H7 (cell line): Measurements from ENCODE around the gene TBC1D5. TPM values are rescaled to one million over a fixed set of nuclear protein-coding genes. Genes with fewer than 3 reads are reported as not detected.
"Not testable (repeated sequence)": the region's sequence is repeated elsewhere in the genome, so short reads cannot be mapped to it uniquely, and the experiment has no call there.

Experiments
- DNase-seq: peaks from one replicate; pipeline ENCODE4 v3.0.0; 2012
- H3K27me3 ChIP-seq: 2 replicates; pipeline ENCODE4 v1.6.0; 2011; ENCODE audit warnings: mild to moderate bottlenecking, low read length; ENCODE audit not compliant: control insufficient read depth, insufficient read depth
- H3K36me3 ChIP-seq: replicated peaks from 2 replicates; pipeline ENCODE4 v1.5.1; 2011; ENCODE audit warnings: low read length; ENCODE audit not compliant: control insufficient read depth, insufficient read depth
- H3K4me3 ChIP-seq: 2 replicates; pipeline ENCODE4 v1.5.1; 2011; ENCODE audit warnings: low read depth, mild to moderate bottlenecking, control low read depth, low read length, moderate library complexity; ENCODE audit not compliant: insufficient read depth
- total RNA-seq: library from RNA; depleted of rRNA; stranded (reverse); fragments of >200 nt; shearing (Covaris generic); gene quantifications from 2 replicates; pipeline ENCODE4 v1.2.3, GENCODE V29; 2014

TBC1D5 gene
- total RNA-seq, 1 experiment from 2014 or later = 26.8 TPM

GRCh38 chr3:17632401-17633100 lies 109.9 kb downstream of the TBC1D5 start:
- Histone ChIP-seq H3K4me3 (no peak overlapping the region), H3K36me3 (no peaks in the 10 kb centered on the region), H3K27me3 (no peaks in the 10 kb centered on the region)
- no peak for DNase-seq

DNA sequence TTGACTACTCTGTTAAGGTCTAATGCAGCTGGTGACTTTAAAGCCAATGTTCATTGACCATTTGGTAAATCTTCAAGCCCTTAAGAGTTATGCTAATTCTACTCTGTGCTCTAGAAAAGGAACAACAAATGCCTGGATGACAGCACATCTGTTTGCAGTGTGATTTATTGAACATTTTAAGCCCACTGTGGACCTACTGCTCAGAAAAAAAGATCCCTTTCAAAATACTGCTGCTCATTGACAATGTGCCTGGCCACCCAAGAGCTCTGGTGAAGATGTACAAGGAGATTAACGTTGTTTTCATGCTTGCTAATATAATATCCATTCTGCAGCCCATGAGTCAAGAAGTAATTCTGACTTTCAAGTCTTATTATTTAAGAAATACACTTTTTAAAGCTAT lies 110.8 kb downstream of the TBC1D5 start:
- H3K36me3 ChIP-seq = no peaks in the 10 kb centered on the region
- DNase-seq = no peak

DNA sequence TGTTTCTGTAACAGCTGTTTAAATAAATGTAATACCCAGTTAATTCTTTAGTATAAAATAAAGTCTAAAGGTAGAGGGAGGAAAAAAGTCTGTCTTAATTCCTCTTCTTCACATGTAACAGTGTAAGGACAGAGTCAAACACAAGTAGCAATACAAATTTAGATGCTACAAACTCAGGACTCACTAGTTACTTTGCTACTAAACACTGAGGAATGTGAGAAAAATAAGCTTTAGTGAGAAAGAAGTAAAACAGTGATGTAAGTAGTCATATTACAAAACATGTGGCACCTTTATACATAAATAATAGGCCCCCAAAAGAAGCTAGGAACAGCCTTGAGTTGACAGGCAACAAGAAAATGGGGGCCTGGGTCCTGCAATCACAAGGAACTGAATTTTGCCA lies 113.0 kb downstream of the TBC1D5 start:
- no peak for DNase-seq
- Histone ChIP-seq H3K36me3 (no peaks in the 10 kb centered on the region), H3K4me3 (no peak overlapping the region), H3K27me3 (no peaks in the 10 kb centered on the region)

More for the DNA sequence above, 110.8 kb downstream of the TBC1D5 start:
- no peaks in the 10 kb centered on the region for H3K27me3 ChIP-seq
- no peak overlapping the region for H3K4me3 ChIP-seq

DNA sequence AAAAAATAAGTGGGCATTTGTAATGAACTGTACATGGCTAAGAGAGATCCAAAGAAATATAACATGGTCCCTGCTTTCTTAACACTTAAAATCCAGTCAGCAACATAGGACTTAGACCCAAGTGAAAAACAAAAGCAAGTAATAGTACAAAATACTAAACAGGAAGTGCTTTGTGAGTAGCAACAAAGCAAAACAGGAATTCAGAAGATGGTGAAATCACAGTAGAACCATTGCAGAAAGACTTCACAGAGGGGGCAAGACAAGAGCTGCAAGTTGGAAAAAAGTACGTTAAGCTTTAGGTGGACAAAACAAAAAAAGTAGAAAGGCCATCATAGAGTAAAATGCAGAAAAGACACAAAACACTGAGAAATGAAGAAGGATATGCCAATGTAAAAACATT lies 116.0 kb downstream of the TBC1D5 start:
- no peaks in the 10 kb centered on the region for H3K36me3 ChIP-seq
- DNase-seq = no peak
- no peak overlapping the region for H3K4me3 ChIP-seq
- H3K27me3 ChIP-seq = no peaks in the 10 kb centered on the region

GRCh38 chr3:17625133-17625532 lies 117.3 kb downstream of the TBC1D5 start:
- no peak overlapping the region for H3K4me3 ChIP-seq
- no peaks in the 10 kb centered on the region for H3K36me3 ChIP-seq
- H3K27me3 ChIP-seq = no peaks in the 10 kb centered on the region
- DNase-seq = no peak

- no peaks in the 10 kb centered on the region for H3K36me3 ChIP-seq
- no peaks in the 10 kb centered on the region for H3K27me3 ChIP-seq
- no peak for DNase-seq
- H3K4me3 ChIP-seq = no peak overlapping the region
Measured at GRCh38 chr3:17623464-17623863, 119.0 kb downstream of the TBC1D5 start.

DNA sequence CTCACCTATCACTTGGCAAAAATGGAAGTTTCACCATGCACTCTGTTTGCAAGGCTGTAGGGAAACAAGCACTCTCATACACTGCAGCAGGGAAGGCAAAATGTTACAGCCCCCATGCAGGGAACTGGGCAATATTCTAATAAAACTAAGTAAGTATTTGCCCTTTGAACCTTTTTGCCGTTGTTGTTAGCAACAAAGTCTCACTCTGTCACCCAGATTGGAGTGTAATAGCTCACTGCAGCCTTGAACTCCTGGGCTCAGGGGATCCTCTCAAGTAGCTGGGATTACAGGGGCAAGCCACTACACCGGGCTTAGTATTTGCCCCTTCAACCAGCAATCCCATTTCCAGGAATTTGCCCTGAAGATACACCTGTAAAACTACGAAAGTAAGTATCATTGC lies 122.5 kb downstream of the TBC1D5 start:
- H3K36me3 ChIP-seq = no peaks in the 10 kb centered on the region
- DNase-seq = no peak
- no peak overlapping the region for H3K4me3 ChIP-seq
- no peaks in the 10 kb centered on the region for H3K27me3 ChIP-seq

GRCh38 chr3:17613017-17613416 lies 129.4 kb downstream of the TBC1D5 start:
- not testable (repeated sequence) for H3K4me3 ChIP-seq, H3K27me3 ChIP-seq, DNase-seq, H3K36me3 ChIP-seq

GRCh38 chr3:17607905-17608304 lies 134.5 kb downstream of the TBC1D5 start:
- Histone ChIP-seq H3K36me3 (no peaks in the 10 kb centered on the region), H3K27me3 (no peaks in the 10 kb centered on the region), H3K4me3 (no peak overlapping the region)
- DNase-seq = no peak

- Histone ChIP-seq H3K27me3 (no peaks in the 10 kb centered on the region), H3K36me3 (no peaks in the 10 kb centered on the region), H3K4me3 (no peak overlapping the region)
- no peak for DNase-seq
Measured at GRCh38 chr3:17605934-17606333, 136.5 kb downstream of the TBC1D5 start.

- no peak for DNase-seq
- Histone ChIP-seq H3K27me3 (no peaks in the 10 kb centered on the region), H3K36me3 (no peaks in the 10 kb centered on the region), H3K4me3 (no peak overlapping the region)
Measured at GRCh38 chr3:17605032-17605431, 137.4 kb downstream of the TBC1D5 start.

GRCh38 chr3:17602126-17602525 lies 140.3 kb downstream of the TBC1D5 start:
- no peaks in the 10 kb centered on the region for H3K36me3 ChIP-seq
- H3K4me3 ChIP-seq = no peak overlapping the region
- DNase-seq = no peak
- H3K27me3 ChIP-seq = no peaks in the 10 kb centered on the region

- DNase-seq = no peak
- H3K36me3 ChIP-seq = no peaks in the 10 kb centered on the region
- no peaks in the 10 kb centered on the region for H3K27me3 ChIP-seq
- no peak overlapping the region for H3K4me3 ChIP-seq
Measured at GRCh38 chr3:17592956-17593355, 149.5 kb downstream of the TBC1D5 start.

DNA sequence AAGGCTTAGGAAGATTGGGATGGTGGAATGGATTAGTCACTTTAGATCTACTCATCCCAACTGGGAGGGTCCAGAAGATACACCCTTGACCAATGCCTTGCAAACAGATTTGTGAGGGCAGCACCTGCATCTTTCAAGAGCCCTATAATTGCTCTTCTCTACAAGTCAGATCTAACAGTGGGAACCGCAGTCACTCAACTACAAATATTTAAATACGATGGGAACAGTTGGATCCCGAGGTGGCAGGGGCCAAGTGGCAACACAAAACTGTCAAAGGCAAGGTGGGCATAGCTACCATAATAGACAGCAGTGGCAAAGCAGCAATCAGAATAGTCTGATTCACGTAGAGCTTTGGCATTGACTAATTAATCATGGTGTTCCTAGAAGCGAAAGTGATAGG lies 152.0 kb downstream of the TBC1D5 start:
- Histone ChIP-seq H3K36me3 (no peaks in the 10 kb centered on the region), H3K27me3 (no peaks in the 10 kb centered on the region), H3K4me3 (no peak overlapping the region)
- no peak for DNase-seq

DNA sequence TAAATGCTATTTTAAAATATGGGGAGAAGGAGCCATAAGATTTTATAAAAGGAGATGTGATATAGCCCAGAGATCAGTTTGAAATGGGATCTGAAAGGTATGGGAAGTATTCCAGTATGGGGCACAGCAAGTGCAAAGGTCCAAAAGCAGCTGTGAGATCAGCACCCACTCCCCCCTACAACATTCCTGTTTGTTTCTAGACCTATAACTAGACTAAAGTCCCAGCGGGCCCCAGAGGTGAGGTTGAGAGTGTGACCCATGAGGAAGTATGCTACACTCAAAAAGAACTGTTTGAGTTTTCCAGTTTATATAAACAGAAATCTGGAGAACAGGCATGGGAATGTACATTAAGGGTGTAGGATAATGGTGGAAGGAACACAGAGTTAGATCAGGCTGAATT lies 152.5 kb downstream of the TBC1D5 start:
- no peaks in the 10 kb centered on the region for H3K27me3 ChIP-seq
- H3K36me3 ChIP-seq = no peaks in the 10 kb centered on the region
- H3K4me3 ChIP-seq = no peak overlapping the region
- no peak for DNase-seq

DNA sequence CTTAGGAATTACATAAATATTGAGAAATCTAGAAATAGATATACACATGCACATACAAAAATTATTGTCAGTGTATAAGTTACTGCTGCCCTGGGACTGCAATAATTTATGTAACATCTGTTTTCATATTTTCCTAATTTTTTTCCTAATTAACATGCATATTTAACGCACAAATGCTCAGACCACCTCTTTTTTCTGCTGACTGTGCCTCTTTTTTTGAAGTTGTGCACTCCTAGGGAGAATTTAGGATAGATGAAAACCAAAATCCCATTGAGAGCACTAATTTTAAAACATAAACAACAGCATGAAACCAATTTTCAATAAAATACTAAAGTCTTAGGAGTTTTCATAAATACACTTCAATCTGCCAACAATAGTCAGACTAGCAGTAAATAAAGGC lies 154.0 kb downstream of the TBC1D5 start:
- Histone ChIP-seq H3K27me3 (no peaks in the 10 kb centered on the region), H3K36me3 (no peaks in the 10 kb centered on the region), H3K4me3 (no peak overlapping the region)
- no peak for DNase-seq
